HepG2 (cell line): Measurements from ENCODE around the gene PRCD. TPM values are rescaled to one million over a fixed set of nuclear protein-coding genes. Genes with fewer than 3 reads are reported as not detected.

Source experiments
- KDM4B ChIP-seq: sonication (generic); formaldehyde crosslinking; IDR thresholded peaks from 2 replicates; pipeline ENCODE4 v1.4.0; 2020; ENCODE audit warnings: missing genetic modification reagents
- KLF11 ChIP-seq: IDR thresholded peaks from 2 replicates; pipeline ENCODE4 v1.6.1; 2016; ENCODE audit warnings: missing compliant biosample characterization
- LBX2 ChIP-seq: sonication (generic); formaldehyde crosslinking; IDR thresholded peaks from 2 replicates; pipeline ENCODE4 v1.5.0; 2020; ENCODE audit warnings: missing genetic modification reagents, mild to moderate bottlenecking, borderline replicate concordance
- MTF2 ChIP-seq: sonication (generic); formaldehyde crosslinking; IDR thresholded peaks from 2 replicates; pipeline ENCODE4 v1.5.0; 2020; ENCODE audit warnings: missing genetic modification reagents, borderline replicate concordance
- SETDB1 ChIP-seq: sonication (generic); formaldehyde crosslinking; IDR thresholded peaks from 2 replicates; pipeline ENCODE4 v1.5.1; 2020; ENCODE audit warnings: missing genetic modification reagents, mild to moderate bottlenecking, borderline replicate concordance
- TAF15 ChIP-seq: fragments of 200-400 bp; formaldehyde crosslinking; IDR thresholded peaks from one replicate; pipeline ENCODE4 v1.6.1; 2018; ENCODE audit warnings: mild to moderate bottlenecking, low read depth, low read length; ENCODE audit not compliant: poor library complexity, severe bottlenecking
- TBX3 ChIP-seq: fragments of 450-650 bp; IDR thresholded peaks from 2 replicates; pipeline ENCODE4 v1.6.1; 2017; ENCODE audit warnings: antibody characterized with exemption, mild to moderate bottlenecking, inconsistent platforms, borderline replicate concordance
- ZKSCAN8 ChIP-seq: IDR thresholded peaks from 2 replicates; pipeline ENCODE4 v1.6.1; 2016; ENCODE audit warnings: borderline replicate concordance, missing genetic modification reagents, missing compliant biosample characterization
- ZNF256 ChIP-seq: sonication (generic); formaldehyde crosslinking; conservative IDR thresholded peaks from 2 replicates; pipeline ENCODE4 v1.4.0; 2020; ENCODE audit warnings: missing genetic modification reagents
- ZNF550 ChIP-seq: sonication (generic); formaldehyde crosslinking; IDR thresholded peaks from 2 replicates; pipeline ENCODE4 v1.4.0; 2020; ENCODE audit warnings: mild to moderate bottlenecking, missing genetic modification reagents, borderline replicate concordance
- ZNF629 ChIP-seq: sonication (generic); formaldehyde crosslinking; conservative IDR thresholded peaks from 2 replicates; pipeline ENCODE4 v1.5.0; 2020; ENCODE audit warnings: missing genetic modification reagents
- ZUFSP ChIP-seq: sonication (generic); formaldehyde crosslinking; IDR thresholded peaks from 2 replicates; pipeline ENCODE4 v1.9.0; 2021; ENCODE audit warnings: missing genetic modification reagents, mild to moderate bottlenecking, borderline replicate concordance
- polyA plus RNA-seq, 8 experiments: library from polyadenylated mRNA; depleted of rRNA in 3 of 8; stranded (reverse) in 7 of 8; unstranded in 1 of 8; fragments of >200 nt; fragmentation: Illumina TruSeq in 4 of 8; extraction: Trizol in 4 of 8; gene quantifications; 2 replicates each; pipeline versions ENCODE4 v1.2.1 to v1.2.3, GENCODE V29; 2011 to 2016; ENCODE audit warnings: low read depth in 4 of 8, missing spikeins in 1 of 8, mixed read lengths in 1 of 8; ENCODE audit not compliant: insufficient read depth in 1 of 8
- total RNA-seq, 5 experiments: library from RNA; depleted of rRNA; stranded (reverse); fragments of >200 nt; fragmentation: Illumina TruSeq; extraction: Trizol; gene quantifications; 2 replicates each; pipeline ENCODE4 v1.2.3, GENCODE V29; 2016; ENCODE audit warnings: low read depth in 1 of 5
- TF ChIP-seq, protein P1 (sequence below): sonication (generic); formaldehyde crosslinking; IDR thresholded peaks from 2 replicates; pipeline ENCODE4 v1.4.0; 2020; ENCODE audit warnings: low read depth, missing genetic modification reagents
- TF ChIP-seq, protein P2 (sequence below), 2 experiments: sonication (generic) in 1 of 2; formaldehyde crosslinking in 1 of 2; IDR thresholded peaks; 2 replicates each; pipeline versions ENCODE4 v1.4.0 to v1.6.1; 2016 to 2020; ENCODE audit warnings: borderline replicate concordance in 1 of 2, low read depth in 1 of 2, mild to moderate bottlenecking in 1 of 2, missing genetic modification reagents in 1 of 2
- TF ChIP-seq, protein P3 (sequence below): sonication (generic); formaldehyde crosslinking; IDR thresholded peaks from 2 replicates; pipeline ENCODE4 v1.8.0; 2022; ENCODE audit warnings: mild to moderate bottlenecking, missing genetic modification reagents; ENCODE audit not compliant: insufficient replicate concordance

Gene PRCD
- total and polyA plus RNA-seq, 2 of the 13 experiments (the other 11 are each of a cell fraction or from before 2014, with no cell fraction given) = 0.51 TPM; not detected in 1

DNA sequence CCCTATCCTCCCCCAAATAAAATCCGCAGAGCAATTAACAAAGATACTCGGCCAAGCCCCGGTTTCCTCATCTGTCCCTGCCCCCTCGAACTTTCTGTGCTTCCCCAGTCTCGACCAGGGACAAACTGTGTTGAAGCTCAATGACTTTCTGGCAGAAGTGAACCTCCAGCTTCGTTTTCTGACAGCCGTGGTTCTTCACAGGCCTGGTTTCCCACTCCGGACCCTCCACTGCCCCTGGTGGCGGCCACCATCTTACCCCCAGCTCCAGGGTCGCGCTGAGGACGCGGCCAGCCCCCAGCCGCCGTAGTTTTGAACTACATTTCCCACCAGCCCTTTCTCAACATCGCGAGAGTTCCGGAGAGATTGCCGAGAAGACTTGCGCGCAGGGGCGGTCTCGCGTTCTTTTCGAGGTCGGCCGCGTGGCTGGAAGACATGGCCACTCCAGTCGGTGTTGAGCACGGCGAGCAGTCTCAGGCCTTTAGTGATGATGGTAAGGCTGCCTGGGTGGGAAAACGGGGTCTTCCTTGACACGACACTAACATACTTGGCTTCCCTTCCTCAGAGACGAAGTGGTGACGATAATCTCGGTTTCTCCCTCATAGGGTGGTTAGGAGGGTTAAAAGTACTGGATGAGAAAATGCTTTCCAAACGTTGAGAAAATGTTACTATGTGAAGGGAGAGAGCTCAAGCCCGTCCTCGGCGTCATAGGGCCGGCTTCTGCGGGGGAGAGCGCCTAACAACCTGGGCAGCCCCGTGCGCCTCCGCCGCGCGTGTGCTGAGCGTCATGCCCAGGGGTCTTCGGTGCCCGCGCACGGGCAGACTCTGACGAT, 17.7 kb downstream of the PRCD start (continued):
- TF ChIP-seq, protein P1, sequence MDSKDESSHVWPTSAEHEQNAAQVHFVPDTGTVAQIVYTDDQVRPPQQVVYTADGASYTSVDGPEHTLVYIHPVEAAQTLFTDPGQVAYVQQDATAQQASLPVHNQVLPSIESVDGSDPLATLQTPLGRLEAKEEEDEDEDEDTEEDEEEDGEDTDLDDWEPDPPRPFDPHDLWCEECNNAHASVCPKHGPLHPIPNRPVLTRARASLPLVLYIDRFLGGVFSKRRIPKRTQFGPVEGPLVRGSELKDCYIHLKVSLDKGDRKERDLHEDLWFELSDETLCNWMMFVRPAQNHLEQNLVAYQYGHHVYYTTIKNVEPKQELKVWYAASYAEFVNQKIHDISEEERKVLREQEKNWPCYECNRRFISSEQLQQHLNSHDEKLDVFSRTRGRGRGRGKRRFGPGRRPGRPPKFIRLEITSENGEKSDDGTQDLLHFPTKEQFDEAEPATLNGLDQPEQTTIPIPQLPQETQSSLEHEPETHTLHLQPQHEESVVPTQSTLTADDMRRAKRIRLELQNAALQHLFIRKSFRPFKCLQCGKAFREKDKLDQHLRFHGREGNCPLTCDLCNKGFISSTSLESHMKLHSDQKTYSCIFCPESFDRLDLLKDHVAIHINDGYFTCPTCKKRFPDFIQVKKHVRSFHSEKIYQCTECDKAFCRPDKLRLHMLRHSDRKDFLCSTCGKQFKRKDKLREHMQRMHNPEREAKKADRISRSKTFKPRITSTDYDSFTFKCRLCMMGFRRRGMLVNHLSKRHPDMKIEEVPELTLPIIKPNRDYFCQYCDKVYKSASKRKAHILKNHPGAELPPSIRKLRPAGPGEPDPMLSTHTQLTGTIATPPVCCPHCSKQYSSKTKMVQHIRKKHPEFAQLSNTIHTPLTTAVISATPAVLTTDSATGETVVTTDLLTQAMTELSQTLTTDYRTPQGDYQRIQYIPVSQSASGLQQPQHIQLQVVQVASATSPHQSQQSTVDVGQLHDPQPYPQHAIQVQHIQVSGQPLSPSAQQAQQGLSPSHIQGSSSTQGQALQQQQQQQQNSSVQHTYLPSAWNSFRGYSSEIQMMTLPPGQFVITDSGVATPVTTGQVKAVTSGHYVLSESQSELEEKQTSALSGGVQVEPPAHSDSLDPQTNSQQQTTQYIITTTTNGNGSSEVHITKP (CRISPR knock-in tag) = peak; percentile 65
- no peak for TF ChIP-seq TAF15
- TF ChIP-seq MTF2 (CRISPR knock-in tag) = 0 out of 2 replicates have a peak, but pooled peaks have one; percentile 38
- TF ChIP-seq ZNF629 = no peak
- TF ChIP-seq ZNF256 = no peak
- TF ChIP-seq, protein P2, sequence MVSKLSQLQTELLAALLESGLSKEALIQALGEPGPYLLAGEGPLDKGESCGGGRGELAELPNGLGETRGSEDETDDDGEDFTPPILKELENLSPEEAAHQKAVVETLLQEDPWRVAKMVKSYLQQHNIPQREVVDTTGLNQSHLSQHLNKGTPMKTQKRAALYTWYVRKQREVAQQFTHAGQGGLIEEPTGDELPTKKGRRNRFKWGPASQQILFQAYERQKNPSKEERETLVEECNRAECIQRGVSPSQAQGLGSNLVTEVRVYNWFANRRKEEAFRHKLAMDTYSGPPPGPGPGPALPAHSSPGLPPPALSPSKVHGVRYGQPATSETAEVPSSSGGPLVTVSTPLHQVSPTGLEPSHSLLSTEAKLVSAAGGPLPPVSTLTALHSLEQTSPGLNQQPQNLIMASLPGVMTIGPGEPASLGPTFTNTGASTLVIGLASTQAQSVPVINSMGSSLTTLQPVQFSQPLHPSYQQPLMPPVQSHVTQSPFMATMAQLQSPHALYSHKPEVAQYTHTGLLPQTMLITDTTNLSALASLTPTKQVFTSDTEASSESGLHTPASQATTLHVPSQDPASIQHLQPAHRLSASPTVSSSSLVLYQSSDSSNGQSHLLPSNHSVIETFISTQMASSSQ (IDR thresholded peaks at IDR 0.05; ENCODE audit: low read depth) = peak; percentile 62; the same call in 1 of the 2 replicates
- TF ChIP-seq, protein P2 (CRISPR knock-in tag; IDR thresholded peaks at IDR 0.05; ENCODE audit: borderline replicate concordance) = peak; percentile 71
- TF ChIP-seq LBX2 (CRISPR knock-in tag) = peak; percentile 90; the same call in 1 of the 2 replicates
- TF ChIP-seq ZNF550 (CRISPR knock-in tag) = peak; percentile 77; the same call in 1 of the 2 replicates
- no peak for TF ChIP-seq KDM4B (CRISPR knock-in tag)
- TF ChIP-seq SETDB1 (CRISPR knock-in tag) = no peak; the same call in 1 of the 2 replicates
- TF ChIP-seq TBX3 = no peak
- no peak for TF ChIP-seq ZUFSP
- peak; percentile 88 for TF ChIP-seq ZKSCAN8 (CRISPR knock-in tag)
- peak; percentile 98 for TF ChIP-seq KLF11 (CRISPR knock-in tag)
- TF ChIP-seq, protein P3, sequence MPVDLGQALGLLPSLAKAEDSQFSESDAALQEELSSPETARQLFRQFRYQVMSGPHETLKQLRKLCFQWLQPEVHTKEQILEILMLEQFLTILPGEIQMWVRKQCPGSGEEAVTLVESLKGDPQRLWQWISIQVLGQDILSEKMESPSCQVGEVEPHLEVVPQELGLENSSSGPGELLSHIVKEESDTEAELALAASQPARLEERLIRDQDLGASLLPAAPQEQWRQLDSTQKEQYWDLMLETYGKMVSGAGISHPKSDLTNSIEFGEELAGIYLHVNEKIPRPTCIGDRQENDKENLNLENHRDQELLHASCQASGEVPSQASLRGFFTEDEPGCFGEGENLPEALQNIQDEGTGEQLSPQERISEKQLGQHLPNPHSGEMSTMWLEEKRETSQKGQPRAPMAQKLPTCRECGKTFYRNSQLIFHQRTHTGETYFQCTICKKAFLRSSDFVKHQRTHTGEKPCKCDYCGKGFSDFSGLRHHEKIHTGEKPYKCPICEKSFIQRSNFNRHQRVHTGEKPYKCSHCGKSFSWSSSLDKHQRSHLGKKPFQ = no peak
